ENCODE data around the gene SYNDIG1. TPM values are rescaled to one million over a fixed set of nuclear protein-coding genes. Genes with fewer than 3 reads are reported as not detected.

Gene SYNDIG1
- total and polyA plus RNA-seq, 4 donors: 0.20 to 5.0 (median 0.63) TPM

- DNase-seq: peak; percentile 35 to 58 (median 56)
- whole genome bisulfite sequencing, 2 donors: 80 to 88% methylated on average over 27 of the region's 27 CpGs
- no peaks in the 10 kb centered on the region for H3K36me3 ChIP-seq (ENCODE audit: control insufficient read depth in 4 of 4, insufficient read depth in 4 of 4, low read length in 4 of 4)
These were observed 188.6 kb downstream of the SYNDIG1 start for GRCh38 chr20:24657878-24658620.

GRCh38 chr20:24658920-24659660, 189.7 kb downstream of the SYNDIG1 start:
- Histone ChIP-seq H3K4me1 (ENCODE audit: control insufficient read depth in 5 of 5, insufficient read depth in 5 of 5, low read length in 5 of 5) (peaks cover 0 to 19% (median 5%) of the 10 kb centered on the region in 5 donors), H3K4me3 (no peak overlapping the region), H3K9ac (ENCODE audit: insufficient read depth in 1 of 2, low read length in 2 of 2) (no peak overlapping the region), H3K27me3 (ENCODE audit: control insufficient read depth in 3 of 3, insufficient read depth in 3 of 3, low read length in 2 of 3) (peaks cover 0 to 6% (median 0%) of the 10 kb centered on the region in 3 donors), H3K9me3 (ENCODE audit: control insufficient read depth in 4 of 4, insufficient read depth in 3 of 4, low read length in 3 of 4) (no peaks in the 10 kb centered on the region), H3K27ac (ENCODE audit: low read depth in 1 of 2, low read length in 1 of 2) (no peak overlapping the region), H3K36me3 (ENCODE audit: control insufficient read depth in 4 of 4, insufficient read depth in 4 of 4, low read length in 4 of 4) (no peaks in the 10 kb centered on the region)
- DNase-seq: no peak
- ATAC-seq (ENCODE audit: insufficient read depth, low FRiP score): no peak
- WGBS, 2 donors: 84 to 92% methylated on average over 17 of the region's 17 CpGs
- TF ChIP-seq CTCF (IDR thresholded peaks at IDR 0.05; ENCODE audit: control extremely low read depth, extremely low read depth): no peak

More at GRCh38 chr20:24657878-24658620, 188.6 kb downstream of the SYNDIG1 start:
- H3K4me3 ChIP-seq: no peak overlapping the region
- H3K27ac ChIP-seq (ENCODE audit: low read depth in 1 of 2, low read length in 1 of 2): no peak overlapping the region
- no peak overlapping the region for H3K9ac ChIP-seq (ENCODE audit: insufficient read depth in 1 of 2, low read length in 2 of 2)
- TF ChIP-seq CTCF (IDR thresholded peaks at IDR 0.05; ENCODE audit: control extremely low read depth, extremely low read depth): no peak
- ATAC-seq (ENCODE audit: insufficient read depth, low FRiP score): no peak
- H3K4me1 ChIP-seq (ENCODE audit: control insufficient read depth in 5 of 5, insufficient read depth in 5 of 5, low read length in 5 of 5): peaks cover 0 to 17% (median 4%) of the 10 kb centered on the region in 5 donors
- H3K27me3 ChIP-seq (ENCODE audit: control insufficient read depth in 3 of 3, insufficient read depth in 3 of 3, low read length in 2 of 3): no peaks in the 10 kb centered on the region
- no peaks in the 10 kb centered on the region for H3K9me3 ChIP-seq (ENCODE audit: control insufficient read depth in 4 of 4, insufficient read depth in 3 of 4, low read length in 3 of 4)

GRCh38 chr20:24659835-24660234, 190.4 kb downstream of the SYNDIG1 start:
- no peak for DNase-seq
- Histone ChIP-seq H3K27ac (ENCODE audit: low read depth in 1 of 2, low read length in 1 of 2) (no peak overlapping the region), H3K4me3 (no peak overlapping the region), H3K27me3 (ENCODE audit: control insufficient read depth in 3 of 3, insufficient read depth in 3 of 3, low read length in 2 of 3) (peaks cover 0 to 8% (median 0%) of the 10 kb centered on the region in 3 donors), H3K9ac (ENCODE audit: insufficient read depth in 1 of 2, low read length in 2 of 2) (no peak overlapping the region), H3K36me3 (ENCODE audit: control insufficient read depth in 4 of 4, insufficient read depth in 4 of 4, low read length in 4 of 4) (no peaks in the 10 kb centered on the region), H3K4me1 (ENCODE audit: control insufficient read depth in 5 of 5, insufficient read depth in 5 of 5, low read length in 5 of 5) (peaks cover 0 to 19% (median 5%) of the 10 kb centered on the region in 5 donors), H3K9me3 (ENCODE audit: control insufficient read depth in 4 of 4, insufficient read depth in 3 of 4, low read length in 3 of 4) (no peaks in the 10 kb centered on the region)
- no peak for TF ChIP-seq CTCF (IDR thresholded peaks at IDR 0.05; ENCODE audit: control extremely low read depth, extremely low read depth)
- ATAC-seq (ENCODE audit: insufficient read depth, low FRiP score): no peak
- 91 to 93% methylated on average over 6 of the region's 6 CpGs for WGBS, 2 donors

Measured in lung (tissue), 12 donors.